Cardiac fibroblast (primary cell): ENCODE results near the gene BNIPL.

ENCODE experiments used
- DNase-seq, 2 donors: peaks; one replicate each; pipeline versions ENCODE4 v3.0.0 to v3.0.0-alpha.2; 2010; ENCODE audit warnings: low read depth in 2 of 2
- H3K4me3 ChIP-seq, 2 donors: replicated peaks in 1 of 2; 1 replicate in 1 of 2; 2 replicates in 1 of 2; pipeline ENCODE4 v1.5.1; 2011; ENCODE audit warnings: low read depth in 2 of 2, low read length in 2 of 2, mild to moderate bottlenecking in 2 of 2, moderate library complexity in 1 of 2
- CTCF ChIP-seq: IDR thresholded peaks from one replicate; pipeline ENCODE4 v1.5.1; 2011; ENCODE audit warnings: low read depth, mild to moderate bottlenecking, low read length, inconsistent platforms

The BNIPL gene

GRCh38 chr1:151061704-151062103 lies 25.3 kb downstream of the BNIPL start:
- peak overlapping the region in 1 of 2 donors; percentile 94 for H3K4me3 ChIP-seq
- DNase-seq = no peak
- no peak for TF ChIP-seq CTCF

GRCh38 chr1:151062741-151063371 lies 26.5 kb downstream of the BNIPL start:
- H3K4me3 ChIP-seq = no peak overlapping the region
- peak; percentile 71 to 94 for DNase-seq
- TF ChIP-seq CTCF = no peak

GRCh38 chr1:151065089-151065645 lies 28.8 kb downstream of the BNIPL start:
- no peak overlapping the region for H3K4me3 ChIP-seq
- no peak for TF ChIP-seq CTCF
- DNase-seq = no peak

- TF ChIP-seq CTCF = no peak
- no peak for DNase-seq
- no peak overlapping the region for H3K4me3 ChIP-seq
Observed at GRCh38 chr1:151067185-151067584, 30.8 kb downstream of the BNIPL start.

GRCh38 chr1:151069103-151069486 lies 32.7 kb downstream of the BNIPL start:
- no peak overlapping the region for H3K4me3 ChIP-seq
- no peak for DNase-seq
- TF ChIP-seq CTCF = no peak

GRCh38 chr1:151070474-151071276 lies 34.3 kb downstream of the BNIPL start, which contains the start of gene GABPB2:
TSS of gene GABPB2 (plus strand) at chr1:151070761. CDS start at chr1:151088190, 17,429 bp downstream.
- DNase-seq = peak; percentile 98 to 99

More at GRCh38 chr1:151070474-151071276, 34.3 kb downstream of the BNIPL start, which contains the start of gene GABPB2:
- TF ChIP-seq CTCF = peak; percentile 92
- H3K4me3 ChIP-seq = peak within 1 kb of the TSS; percentile 68 to 80
